IPS-NIHi7 (cell line): Measurements from ENCODE around the gene CHRD.
A peak's percentile ranks its signal among the peaks of the same experiment; 100 is the strongest.
"Not testable (repeated sequence)": the region's sequence is repeated elsewhere in the genome, so short reads cannot be mapped to it uniquely, and the experiment has no call there.

Experiments used
- DNase-seq: peaks from one replicate; pipeline ENCODE4 v3.0.0; 2012; ENCODE audit warnings: mixed read lengths; ENCODE audit errors: extremely low spot score

Gene CHRD

DNA sequence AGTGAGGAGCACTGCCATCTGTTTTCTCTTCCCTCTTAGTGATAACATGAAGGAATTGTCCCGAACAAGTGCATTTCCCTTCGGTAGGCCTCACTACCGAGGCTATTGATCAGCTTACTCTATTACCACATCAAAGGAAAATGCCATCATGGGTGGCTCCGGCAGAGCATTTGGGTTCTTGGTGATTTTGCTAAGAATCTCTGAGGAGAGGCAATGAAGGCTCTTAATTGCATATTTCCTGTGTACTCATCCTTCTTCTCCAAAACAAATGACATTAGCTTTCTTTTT is 35.3 kb downstream of the CHRD start:
- no peak for DNase-seq

- peak; percentile 87 for DNase-seq
These were observed 37.9 kb downstream of the CHRD start for GRCh38 chr3:184417619-184418327.

GRCh38 chr3:184419171-184419570 is 39.3 kb downstream of the CHRD start:
- no peak for DNase-seq

DNA sequence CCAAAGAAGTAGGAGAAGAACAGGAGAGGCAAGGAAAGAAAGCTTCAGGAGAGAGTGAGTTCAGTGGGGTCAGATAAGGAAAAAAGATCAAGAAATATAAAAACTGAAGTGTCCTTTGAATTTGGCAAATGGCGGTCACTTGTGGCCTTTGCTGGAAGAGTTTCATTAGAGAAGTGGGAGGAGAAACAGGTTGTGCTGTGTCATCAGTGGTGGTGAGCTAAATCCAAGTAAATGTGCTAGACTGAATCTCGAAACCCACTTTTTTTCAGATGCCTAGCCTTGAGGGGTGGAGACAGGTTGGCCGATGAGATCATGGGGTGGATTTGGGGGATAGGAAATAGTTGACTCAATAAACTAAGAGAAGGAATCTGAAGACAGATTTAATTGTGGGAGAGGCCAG is 43.7 kb downstream of the CHRD start:
- DNase-seq = no peak

GRCh38 chr3:184426691-184427141 is 46.9 kb downstream of the CHRD start:
- no peak for DNase-seq

DNA sequence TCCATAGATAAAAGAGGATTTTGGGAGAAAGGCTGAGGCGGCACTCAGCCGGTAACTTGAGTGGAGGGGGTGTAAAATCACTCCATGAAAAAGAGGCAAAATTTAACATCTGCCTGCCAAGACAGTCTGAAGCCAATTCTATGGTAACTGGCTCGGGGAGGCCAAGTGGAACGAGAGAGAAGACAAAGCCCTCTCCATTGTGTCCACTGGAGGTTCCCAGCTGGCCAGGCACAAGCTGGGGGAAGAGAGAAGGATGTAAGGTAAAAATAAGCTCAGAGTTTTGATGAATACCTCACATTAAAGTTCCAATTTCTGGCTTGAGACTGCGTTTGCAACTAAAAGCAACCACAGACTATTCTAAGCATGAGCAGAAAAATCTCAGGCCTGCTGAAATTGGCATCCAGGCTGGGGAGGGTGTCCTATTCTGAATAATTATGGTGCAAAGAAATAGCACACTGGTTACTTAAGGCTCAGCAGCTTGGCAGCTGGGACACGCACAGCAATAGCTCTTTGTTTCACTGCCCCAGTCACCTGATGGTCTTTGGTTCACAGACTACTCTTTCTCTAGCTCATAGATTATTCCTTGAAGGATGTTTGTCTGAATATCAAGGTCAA is 48.8 kb downstream of the CHRD start:
- no peak for DNase-seq

GRCh38 chr3:184429786-184430185 is 49.9 kb downstream of the CHRD start:
- no peak for DNase-seq

DNA sequence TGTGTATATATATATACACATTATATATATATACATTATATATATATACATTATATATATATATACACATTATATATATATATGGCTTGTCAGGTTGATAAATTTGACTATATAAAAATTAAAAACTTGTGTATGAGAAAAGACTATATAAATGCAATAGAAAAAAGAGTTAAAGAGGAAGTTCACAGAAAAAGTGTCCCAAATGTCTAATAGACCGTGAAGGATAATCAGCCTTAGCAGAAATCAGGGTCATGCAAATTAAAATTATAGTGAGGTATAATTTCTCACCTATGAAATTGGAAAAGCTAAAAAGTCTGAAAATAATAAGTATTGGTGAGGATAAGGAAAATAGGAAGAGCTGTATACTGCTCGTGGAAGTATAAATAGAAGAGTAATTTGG is 51.1 kb downstream of the CHRD start:
- DNase-seq = no peak

- DNase-seq = not testable (repeated sequence)
These were observed 53.3 kb downstream of the CHRD start for GRCh38 chr3:184433178-184433577.

DNA sequence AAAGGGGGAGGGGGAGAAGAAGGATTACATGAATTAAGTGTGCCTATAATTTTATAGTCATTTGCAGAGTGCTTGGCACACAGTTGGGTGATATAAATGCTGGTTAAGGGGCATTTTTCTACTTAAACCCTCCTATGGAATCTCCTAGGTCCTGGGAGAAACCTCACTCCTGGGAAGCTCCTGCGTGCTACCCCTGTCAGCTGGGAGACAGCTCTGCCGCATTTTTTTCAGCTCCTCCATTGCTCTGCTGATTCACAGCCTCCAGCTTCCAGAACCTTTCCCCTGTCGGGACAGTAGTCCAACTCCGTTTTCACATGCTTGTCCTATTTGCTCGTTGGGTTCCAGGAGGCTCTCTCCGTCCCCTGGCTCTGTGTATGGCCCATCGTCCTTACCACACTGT is 59.2 kb downstream of the CHRD start:
- DNase-seq = no peak
